GM13976 (cell line): Measurements from ENCODE around the gene CYP3A5.

Experiments used
- DNase-seq: peaks from one replicate; pipeline ENCODE4 v3.0.0; 2012; ENCODE audit warnings: low spot score
- in situ Hi-C: fragments of 300-500 bp; cut with MboI; formaldehyde crosslinking; loops from one replicate; pipeline ENCODE4 v1.12.0; 2022; ENCODE audit warnings: low sequenced_read_pairs, mixed read lengths, inconsistent platforms; ENCODE audit not compliant: unreplicated experiment
- TF ChIP-seq, protein P1 (sequence below): IDR thresholded peaks from 2 replicates; pipeline ENCODE4 v1.5.1; 2012; ENCODE audit warnings: borderline replicate concordance, mild to moderate bottlenecking; ENCODE audit not compliant: insufficient read depth; ENCODE audit errors: extremely low read depth, missing control alignments, control extremely low read depth

CYP3A5 gene

DNA sequence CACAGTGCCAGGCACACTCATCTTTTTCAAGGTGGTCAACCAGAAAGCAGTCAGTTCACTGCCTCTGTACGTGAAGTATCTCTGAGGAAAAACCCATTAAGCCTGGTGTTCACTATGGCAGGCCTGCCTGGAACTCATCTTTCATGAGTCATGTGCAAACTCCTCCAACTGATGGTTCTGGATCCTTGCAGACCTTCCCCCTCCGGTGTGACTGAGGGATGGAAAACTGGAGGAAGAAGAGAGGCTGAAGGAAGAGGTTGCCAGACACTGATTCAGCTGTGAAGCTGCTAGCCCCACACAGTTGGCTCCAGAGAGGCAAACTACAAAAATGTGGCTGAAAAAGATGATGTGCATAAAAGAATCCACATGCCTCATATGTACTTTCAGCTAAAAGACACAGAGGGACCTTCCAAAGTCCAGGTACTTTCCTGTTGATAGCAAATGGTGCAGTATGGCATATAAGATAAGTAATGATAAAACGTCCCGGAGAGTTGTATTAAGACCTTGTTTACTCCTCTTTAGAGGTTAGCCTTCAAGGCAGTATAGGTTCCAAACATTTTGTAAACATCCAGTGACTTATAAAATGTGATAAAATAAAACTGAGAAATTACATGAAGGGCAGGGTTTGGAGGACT is 2.7 kb downstream of the CYP3A5 start:
- no peak for DNase-seq
- in situ Hi-C loops: no loop called here
- TF ChIP-seq, protein P1, sequence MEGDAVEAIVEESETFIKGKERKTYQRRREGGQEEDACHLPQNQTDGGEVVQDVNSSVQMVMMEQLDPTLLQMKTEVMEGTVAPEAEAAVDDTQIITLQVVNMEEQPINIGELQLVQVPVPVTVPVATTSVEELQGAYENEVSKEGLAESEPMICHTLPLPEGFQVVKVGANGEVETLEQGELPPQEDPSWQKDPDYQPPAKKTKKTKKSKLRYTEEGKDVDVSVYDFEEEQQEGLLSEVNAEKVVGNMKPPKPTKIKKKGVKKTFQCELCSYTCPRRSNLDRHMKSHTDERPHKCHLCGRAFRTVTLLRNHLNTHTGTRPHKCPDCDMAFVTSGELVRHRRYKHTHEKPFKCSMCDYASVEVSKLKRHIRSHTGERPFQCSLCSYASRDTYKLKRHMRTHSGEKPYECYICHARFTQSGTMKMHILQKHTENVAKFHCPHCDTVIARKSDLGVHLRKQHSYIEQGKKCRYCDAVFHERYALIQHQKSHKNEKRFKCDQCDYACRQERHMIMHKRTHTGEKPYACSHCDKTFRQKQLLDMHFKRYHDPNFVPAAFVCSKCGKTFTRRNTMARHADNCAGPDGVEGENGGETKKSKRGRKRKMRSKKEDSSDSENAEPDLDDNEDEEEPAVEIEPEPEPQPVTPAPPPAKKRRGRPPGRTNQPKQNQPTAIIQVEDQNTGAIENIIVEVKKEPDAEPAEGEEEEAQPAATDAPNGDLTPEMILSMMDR: no peak

DNA sequence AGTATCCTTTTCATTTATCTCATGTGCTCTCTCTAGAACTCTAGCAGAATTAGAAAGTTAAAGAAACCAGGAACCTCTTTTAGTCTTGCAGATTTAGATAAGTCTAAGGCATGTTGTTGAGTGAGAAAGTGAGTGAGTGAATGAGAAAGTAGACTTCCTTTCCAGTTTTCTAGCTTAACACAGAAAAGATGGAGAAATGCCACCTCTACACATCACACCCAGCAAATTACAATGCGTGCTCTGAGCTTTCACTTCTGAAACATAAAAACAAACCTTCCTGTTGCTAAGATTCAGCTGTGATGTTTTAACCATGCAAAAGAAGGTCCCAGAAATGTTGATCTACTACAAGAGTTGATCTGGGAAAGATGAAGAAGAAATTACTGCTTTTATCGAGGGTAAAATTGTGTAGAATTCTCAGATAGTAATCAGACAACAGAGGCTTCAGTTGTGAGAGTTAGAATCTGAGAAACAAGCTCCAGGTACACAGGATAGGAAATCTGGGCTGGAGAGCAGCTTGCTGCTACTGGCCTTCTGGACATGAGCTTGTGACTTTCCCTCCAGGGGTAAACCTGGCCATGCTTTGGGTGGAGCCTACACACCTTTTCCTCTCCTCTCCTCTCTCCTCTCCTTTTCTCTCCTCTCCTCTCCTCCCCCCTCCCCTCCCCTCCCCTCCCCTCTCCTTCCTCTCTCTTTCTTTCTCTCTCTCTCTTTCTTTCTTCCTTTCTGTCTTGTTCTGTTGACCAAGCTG is 4.6 kb downstream of the CYP3A5 start:
- DNase-seq: no peak
- in situ Hi-C loops: no loop called here

DNA sequence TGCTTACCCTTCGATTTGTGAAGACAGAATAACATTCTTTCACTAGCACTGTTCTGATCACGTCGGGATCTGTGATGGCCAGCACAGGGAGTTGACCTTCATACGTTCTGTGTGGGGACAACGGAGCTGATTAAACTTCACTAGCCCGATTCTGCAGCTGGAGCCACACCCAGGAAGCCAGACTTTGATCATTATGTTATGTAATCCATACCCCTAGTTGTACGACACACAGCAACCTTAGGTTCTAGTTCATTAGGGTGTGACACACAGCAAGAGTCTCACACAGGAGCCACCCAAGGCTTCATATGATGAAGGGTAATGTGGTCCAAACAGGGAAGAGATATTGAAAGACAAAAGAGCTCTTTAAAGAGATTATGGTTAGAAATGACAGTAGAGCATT is 7.2 kb downstream of the CYP3A5 start:
- no peak for DNase-seq
- in situ Hi-C loops: no loop called here
- TF ChIP-seq, protein P1: no peak

More for the DNA sequence above, 4.6 kb downstream of the CYP3A5 start:
- TF ChIP-seq, protein P1: no peak

DNA sequence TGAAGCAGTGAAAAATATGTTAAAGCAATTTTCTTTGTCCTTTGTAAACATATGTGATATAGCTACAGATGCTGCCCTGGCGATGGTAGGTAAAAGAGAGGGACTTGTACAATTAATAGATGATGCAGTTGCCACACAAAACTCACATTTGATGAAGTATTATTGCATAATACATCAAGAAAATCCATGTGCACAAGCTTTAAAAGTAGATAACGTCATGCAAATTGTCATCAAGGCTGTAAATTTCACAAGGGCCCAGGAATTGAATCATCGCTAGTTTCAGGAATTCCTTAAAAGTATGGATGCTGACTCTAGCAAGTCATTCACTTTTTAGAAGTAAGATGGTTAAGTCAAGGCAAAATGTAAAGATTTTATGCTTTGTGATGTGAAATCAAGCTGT is 10.0 kb downstream of the CYP3A5 start:
- DNase-seq: no peak
- TF ChIP-seq, protein P1: no peak
- in situ Hi-C loops: no loop called here

DNA sequence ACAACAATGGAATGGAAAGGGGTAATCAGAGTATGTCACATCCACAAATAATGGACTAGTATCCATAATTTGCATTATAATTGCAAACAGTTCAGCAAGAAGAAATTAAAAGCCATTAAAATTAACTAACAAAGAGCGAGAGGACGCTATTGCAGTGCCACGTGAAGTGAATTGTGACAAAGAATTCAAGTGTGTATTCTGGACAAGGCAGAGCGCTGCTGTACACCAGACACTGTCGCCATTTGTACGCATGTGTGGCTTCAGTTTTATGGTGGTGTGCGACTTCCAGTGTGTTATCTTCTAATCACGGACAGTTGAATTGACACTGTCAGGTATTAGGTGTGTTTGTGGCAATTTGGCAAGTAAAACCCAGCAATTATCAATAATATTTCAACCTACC is 11.3 kb downstream of the CYP3A5 start:
- in situ Hi-C loops: no loop called here

DNA sequence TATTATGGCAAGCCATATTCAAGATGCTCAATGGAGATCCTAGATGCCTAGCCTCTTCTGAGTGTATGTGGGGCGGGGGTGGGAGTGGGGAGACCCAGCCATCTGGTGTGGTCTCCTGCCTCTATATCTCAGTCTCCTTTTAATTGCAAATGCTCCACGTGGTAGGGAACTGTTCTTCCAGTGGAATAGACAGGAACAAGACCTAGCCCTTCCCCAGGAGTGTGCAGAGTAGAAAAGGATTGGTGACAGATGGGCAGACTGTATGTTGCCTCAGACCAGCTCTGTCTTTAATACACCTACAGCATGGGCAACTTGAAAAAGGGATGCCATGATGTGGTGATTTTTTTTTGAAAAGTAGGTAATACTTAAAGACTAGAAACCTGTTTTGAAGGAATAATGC is 12.6 kb downstream of the CYP3A5 start:
- TF ChIP-seq, protein P1: no peak

More for the DNA sequence above, 11.3 kb downstream of the CYP3A5 start:
- DNase-seq: no peak
- TF ChIP-seq, protein P1: no peak

DNA sequence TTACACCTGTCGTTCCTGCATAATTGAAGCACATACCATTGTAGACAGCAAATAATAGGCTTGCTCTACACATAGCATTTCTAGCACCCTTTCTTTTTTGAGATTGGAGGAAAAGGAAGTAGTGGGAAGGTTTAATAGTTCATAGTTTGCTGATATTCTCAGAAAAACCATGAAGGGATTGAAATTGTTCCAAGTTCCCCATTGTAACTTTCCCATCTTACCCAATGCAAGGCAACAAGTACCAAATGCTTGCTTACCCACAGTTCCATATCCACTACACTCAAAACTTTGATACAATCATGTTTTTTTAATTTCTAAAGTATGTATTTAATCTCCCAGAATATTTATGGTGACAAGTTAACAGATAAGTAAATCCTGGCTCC is 13.8 kb downstream of the CYP3A5 start:
- TF ChIP-seq, protein P1: no peak
- DNase-seq: no peak
- in situ Hi-C loops: no loop called here

More for the DNA sequence above, 12.6 kb downstream of the CYP3A5 start:
- in situ Hi-C loops: no loop called here
- DNase-seq: no peak
